HG02852 (cell line): ENCODE measurements around the gene MTRFR.
"Not testable (repeated sequence)": the region's sequence is repeated elsewhere in the genome, so short reads cannot be mapped to it uniquely, and the experiment has no call there.

Experiments
- ATAC-seq: cut with Tn5 transposase; IDR thresholded peaks from one replicate; pipeline ENCODE4 v1.9.1; 2021; ENCODE audit warnings: mild to moderate bottlenecking, moderate library complexity; ENCODE audit not compliant: unreplicated experiment

MTRFR gene

DNA sequence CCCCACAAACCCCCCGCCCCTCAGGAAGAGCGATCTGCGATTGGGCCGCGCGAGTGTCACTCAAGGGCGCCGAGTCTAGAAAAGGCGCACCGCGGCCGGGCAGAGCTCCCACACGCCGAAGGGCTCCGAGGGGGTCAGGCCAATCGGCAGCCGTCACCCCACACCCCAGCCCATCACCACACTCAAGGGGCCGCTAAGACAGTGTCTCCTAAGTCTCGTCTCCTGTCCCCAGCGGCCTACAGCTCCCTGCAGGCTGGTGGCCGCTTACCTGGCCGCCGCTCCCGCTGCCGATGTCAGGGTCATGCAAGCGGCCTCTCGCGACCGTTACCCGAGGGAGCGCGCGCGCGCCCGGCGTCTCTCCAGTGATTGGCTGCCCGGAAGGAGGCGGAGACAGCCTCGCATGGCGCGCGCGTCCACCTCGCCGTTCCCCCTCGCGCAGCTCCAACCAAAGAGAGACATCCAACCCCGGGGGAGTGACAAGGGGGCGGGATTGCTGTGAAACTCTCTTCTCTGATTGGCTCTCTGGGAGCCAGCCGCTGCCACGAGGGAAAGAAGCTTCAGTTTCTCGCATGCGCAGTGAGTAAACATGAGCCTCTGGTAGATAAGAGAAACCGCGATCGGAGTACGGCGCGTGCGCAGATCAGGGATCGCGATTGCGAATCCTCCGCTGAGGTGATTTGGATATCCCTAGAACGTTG is at the start of gene MTRFR, which contains the start of gene MPHOSPH9:
MTRFR (plus strand) TSS at position 630 of the 698 bp plus-strand sequence. CDS start 20,239 bp downstream, outside the sequence.
MPHOSPH9 (minus strand) TSS at position 335 of the 698 bp plus-strand sequence. CDS start 2,777 bp downstream, outside the sequence.
- peak; percentile 76 for ATAC-seq

DNA sequence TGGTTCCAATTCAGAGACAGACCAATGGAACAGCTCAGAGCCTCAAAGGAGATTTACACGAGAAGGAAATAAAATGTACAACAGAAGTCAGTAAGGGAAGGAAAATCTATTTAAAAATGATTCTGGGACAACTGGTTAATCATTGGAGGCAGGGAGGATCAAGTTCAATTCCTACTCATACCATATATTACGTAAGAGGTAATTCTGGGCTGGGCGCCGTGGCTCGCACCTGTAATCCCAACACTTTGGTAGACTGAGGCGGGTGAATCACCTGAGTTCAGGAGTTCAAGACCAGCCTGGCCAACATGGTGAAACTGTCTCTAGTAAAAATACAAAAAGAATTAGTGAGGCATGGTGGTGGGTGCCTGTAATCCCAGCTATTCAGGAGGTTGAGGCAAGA is 45.6 kb upstream of the MTRFR start:
- no peak for ATAC-seq

DNA sequence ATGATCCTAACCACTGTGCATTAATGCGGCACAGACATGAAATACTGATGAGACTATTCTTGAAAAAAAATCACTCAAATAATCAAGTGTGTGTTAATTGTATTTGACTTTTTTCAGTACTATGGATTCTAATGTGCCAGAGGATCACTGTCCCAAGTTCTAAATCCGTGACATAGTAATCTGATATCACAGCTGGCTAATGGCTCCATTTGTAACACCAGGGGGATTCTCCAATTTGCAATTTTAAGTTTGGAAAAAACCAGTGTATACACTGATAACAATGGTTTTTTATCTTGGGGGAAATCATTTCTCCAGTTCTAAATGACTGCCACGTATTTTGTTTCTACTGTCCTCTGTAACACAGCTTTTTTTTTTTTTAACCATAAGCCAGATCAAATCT is 33.3 kb upstream of the MTRFR start:
- no peak for ATAC-seq

DNA sequence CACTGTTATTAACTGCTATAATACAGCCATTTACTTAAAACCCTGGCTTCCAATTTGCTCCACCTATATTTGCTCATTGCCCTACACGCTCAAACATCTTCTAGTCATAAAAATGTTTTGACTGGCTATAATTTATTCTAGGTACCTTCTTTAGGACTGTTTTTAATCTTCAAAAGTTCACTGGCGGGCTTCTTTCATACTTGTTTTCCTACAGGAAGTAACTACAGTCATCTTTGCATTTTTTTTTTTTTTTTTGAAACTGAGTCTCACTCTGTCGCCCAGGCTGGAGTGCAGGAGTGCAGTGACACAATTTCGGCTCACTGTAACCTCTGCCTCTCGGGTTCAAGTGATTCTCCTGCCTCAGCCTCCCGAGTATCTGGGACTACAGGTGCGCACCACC is 32.8 kb upstream of the MTRFR start:
- ATAC-seq, result no peak

DNA sequence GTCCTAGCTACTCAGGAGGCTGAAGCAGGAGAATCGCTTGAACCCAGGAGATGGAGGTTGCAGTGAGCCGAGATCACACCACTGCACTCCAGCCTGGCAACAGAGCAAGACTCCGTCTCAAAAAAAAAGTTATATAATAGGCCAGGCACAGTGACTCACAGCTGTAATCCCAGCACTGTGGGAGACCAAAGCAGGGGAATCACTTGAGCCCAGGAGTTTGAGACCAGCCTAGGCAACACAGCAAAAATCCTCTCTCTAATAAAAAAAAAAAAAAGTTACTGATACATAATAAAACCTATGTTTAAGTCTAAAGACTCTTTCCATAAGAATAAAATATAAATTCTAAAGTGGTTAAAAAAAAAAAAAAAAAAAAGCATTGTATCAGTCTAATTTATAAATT is 26.4 kb upstream of the MTRFR start:
- ATAC-seq, result not testable (repeated sequence)

DNA sequence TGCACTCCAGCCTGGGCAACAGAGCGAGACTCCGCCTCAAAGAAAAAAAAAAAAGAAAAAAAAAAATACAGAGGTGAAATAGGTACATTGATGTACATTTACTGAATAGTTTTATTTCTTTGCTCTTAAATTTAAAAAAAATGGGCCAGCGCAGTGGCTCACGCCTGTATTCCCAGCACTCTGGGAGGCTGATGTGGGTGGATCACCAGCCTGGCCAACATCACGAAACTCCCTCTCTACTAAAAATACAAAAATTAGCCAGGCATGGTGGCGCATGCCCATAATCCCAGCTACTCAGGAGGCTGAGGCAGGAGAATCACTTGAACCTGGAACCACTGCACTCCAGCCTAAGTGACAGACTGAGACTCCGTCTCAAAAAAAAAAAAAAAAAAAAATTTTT is 25.4 kb upstream of the MTRFR start:
- ATAC-seq, result not testable (repeated sequence)

DNA sequence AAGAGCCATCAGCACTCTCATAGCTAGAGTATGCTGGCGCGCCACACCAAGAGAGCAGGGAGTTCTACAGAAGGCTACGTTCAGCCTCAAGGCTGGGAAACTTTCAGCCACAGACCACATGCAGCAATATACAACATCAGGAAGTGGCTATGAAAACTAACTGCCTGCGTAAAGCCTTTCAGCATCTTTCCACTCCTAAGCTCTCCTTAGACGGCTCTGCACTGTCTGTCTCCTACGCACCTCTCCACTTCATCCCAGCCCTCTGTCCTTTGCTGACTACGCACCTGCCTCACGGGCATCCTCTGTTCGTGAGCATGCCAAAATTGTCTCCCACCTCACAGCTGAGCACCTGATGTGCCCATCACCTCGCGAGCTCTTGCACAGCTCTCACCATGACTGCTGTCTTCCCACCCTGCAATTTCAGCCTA is 10.0 kb upstream of the MTRFR start:
- peak; percentile 81 for ATAC-seq

DNA sequence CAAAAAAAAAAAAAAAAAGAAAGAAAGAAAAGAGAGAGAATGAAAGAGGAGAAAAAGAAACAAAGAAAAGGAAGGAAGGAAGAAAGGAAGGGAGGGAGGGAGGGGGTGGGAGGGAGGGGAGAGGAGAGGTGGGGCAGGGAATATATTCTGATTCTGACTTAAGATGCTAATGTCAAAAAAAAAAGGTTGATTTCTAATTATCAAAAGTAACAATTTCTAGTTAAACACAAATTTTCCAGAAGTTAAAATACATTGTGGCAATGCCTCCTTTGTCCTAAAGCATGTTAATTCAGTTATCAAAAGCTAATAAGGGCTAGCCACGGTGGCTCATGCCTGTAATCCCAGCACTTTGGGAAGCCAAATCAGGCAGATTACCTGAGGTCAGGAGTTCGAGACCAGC is 7.8 kb upstream of the MTRFR start:
- no peak for ATAC-seq

DNA sequence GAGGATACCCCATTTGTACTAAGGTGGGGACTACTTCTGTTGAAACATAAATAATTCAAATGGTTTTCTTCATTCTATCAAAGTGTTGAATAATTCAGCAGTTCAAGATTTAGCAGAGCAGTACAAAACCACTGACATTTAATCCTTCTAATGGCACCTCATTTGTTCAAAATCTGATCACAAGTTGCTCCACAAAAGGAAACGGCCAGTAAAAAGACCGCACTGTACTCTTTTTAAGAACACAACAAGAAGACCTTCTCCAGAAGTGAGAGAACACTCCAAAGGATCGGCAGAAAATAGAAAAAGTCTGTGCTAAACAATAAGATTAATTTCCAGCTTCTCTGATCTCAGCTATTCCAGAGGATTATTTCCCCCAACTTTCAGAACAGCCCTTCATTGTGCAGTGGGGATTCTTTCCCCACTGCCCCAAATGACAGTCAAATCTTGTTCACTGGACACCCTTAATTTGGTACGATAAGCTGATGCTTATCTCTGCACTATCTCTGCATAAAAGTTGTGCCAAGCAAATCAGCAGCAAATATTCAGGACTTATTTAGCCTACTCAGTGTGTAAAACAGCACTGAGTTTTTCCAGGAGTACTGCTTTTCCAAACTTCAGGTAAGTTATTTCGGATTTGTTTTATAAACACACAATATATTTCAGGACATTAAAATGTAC is 5.5 kb upstream of the MTRFR start:
- no peak for ATAC-seq

DNA sequence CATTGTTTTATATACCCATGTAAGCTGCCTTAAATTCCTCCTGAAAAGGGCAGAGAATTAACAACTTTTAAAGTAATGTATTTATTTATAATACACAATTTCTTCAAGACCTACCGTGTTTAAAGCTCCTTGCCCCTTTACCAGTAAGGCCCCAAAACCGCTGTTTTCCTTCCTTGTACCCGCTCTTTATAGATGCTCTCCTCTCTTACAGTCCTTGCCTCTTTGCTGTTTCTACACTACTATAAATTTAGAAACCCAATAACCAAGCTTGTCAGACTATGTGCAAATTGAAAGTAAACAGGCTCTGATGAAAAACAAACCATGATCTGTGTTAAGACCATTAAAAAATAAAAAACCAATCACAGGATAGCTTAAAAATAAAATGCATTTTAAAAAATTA is 4.2 kb upstream of the MTRFR start:
- no peak for ATAC-seq

DNA sequence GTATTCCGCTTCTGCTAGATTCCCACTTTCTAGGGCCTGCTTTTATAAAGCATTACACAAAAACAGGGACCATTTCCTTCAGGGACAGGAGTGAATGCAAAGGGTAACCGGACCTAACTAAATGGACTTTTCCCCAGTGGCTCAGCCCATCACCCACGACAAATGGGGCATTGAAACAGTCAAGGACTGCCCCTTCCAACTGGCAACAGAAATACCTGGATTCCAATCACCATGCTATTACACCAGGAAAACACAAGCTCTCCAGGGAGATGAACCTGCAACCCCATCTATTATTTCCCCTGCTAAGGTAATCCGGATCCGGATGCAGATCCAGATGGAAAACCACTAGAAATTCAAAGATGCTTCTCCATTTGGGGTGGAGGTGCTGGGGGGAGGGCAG is 1.3 kb upstream of the MTRFR start:
- ATAC-seq, result no peak

DNA sequence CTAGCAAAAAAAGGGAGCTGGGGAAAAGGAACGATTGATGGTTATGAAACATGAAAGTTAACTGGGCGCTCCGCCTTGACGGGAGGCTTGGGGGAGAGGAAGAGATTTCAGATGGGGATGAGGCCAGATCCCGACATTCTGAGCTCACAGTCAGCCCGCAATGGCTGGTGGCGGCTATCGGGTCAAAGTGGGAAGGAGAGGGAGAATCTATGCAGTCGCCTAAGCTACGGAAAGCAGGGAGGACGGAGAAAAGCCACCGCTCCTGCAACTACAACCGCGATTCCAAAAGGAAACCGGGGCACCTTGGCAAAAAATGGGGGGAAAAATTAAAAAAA is 797 bp upstream of the MTRFR start:
- no peak for ATAC-seq

DNA sequence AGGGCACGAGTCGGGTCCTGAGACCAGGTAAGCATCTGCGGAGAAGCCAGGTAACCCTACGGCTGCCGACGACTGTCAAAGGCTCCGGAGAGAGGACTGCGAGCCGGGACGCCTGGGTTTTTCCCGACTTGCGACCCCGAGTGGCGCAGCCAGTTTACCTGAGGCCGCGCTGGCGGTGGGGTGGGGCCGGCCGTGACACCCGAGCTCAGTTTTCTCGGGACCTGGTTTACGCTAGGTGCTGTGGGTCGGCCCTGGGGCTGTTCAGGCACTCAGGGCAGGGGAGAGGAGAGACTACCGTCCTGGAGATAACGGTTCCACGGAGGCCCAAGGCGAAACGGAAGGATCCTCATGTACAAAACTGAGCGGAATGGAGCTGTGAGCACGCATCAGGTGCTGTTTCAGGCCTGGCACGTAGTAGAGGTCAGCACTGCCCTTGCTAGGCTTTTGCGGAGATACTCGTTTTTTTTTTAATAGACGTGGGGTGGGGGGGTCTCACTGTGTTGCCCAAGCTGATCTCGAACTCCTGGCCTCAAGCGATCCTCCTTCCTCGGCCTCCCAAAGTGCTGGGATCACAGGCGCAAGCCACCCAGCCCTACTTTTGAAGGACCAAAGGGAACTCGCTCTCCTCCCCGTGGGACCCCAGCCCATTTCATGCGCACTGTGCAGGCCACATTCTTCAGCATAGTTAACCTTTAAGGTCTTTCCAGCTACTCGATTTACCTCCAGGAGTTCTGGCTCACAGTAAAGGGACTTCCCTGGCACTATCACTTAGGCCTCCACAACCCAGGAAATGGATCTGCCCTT is 471 bp downstream of the MTRFR start:
- ATAC-seq, result peak; percentile 7

DNA sequence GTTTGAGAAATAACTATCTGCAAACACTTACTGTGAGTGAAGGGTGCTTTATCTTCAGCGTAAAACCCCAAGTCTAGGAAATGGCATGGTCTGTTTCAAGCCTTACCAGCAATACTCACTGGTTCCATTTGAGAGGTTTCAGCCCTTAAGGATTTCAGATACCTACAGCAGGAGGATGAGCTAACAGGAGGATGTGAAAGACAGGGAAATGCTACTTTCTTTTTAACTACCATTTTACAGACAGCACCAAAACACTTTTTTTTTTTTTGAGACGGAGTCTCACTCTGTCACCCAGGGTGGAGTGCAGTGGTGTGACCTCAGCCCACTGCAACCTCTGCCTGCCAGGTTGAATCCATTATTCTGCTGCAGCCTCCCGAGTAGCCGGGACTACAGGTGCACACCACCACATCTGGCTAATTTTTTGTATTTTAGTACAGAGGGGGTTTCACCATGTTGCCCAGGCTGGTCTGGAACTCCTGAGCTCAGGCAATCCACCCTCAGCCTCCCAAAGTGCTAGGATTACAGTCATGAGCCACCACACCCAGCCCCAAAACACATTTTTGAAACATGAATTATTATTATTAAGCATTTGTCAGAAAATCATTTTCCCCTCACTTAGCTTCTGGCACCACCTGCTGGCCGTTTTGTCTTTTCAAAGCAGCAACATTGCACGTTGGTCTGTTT is 4.6 kb downstream of the MTRFR start:
- ATAC-seq, result no peak

DNA sequence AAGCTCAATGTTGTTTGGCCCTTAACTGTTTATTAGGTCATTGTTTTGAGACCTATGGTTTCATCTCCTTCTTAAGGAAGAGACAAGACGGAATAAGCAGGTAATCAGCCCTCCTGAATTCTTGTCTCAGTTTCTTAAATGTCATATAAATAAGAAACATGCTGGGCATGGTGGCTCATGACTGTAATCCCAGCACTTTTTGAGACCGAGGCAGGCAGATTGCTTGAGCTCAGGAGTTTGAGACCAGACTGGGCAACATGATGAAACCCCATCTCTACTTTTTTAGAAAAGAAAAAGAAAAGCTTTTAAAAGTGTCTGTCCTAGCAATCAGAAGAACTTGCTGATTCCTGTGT is 5.1 kb downstream of the MTRFR start:
- ATAC-seq, result no peak

DNA sequence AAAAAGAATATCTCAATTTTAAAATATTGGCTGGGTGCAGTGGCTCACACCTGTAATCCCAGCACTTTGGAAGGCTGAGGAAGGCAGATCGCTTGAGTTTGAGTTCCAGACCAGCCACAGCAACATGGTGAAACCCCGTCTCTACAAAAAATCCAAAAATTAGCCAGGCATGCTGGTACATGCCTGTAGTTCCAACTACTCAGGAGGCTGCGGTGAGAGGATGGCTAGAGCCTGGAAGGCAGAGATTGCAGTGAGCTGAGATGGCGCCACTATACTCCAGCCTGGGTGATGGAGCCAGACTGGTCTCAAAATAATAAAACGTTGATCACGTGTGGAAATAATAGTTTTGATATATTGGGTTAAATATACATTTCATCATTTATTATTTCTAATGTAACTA is 5.7 kb downstream of the MTRFR start:
- no peak for ATAC-seq

DNA sequence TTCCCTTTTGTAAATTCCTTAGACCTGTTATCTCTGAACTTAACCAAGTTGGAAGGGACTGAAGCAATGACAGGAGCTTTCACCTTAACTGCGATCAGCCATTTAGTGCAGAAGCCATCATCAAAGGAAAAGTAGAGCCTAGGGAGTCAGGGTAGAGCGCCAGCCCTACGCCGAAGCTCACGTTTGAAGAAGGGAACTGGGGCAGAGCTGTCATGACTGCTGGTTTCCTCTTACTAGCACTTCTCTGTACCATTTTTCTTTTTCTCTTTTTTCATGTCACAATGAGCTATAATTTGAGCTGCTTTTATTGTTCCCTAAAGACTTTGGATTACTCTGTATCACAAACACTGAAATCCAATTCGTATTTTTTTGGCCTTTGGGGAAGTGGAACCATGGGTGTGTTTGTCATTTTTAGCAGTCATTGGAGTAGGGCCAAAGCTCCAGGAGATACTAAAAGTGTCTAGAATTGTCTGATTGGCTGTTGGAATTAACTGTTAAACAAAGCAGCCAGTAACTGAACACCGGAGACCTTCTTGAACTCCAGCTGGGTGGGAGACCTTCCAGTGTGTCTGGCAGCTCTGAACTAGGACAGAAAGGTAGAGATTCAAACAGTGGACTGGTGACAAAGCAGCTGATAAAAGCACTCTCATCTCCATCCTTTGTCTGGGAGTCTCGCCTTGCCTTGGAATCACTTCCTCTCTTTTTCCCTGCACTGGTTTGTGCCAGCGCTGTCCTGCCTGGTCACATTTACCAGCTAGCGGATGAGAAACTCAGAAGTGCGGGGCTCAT is 9.1 kb downstream of the MTRFR start:
- ATAC-seq, result no peak

DNA sequence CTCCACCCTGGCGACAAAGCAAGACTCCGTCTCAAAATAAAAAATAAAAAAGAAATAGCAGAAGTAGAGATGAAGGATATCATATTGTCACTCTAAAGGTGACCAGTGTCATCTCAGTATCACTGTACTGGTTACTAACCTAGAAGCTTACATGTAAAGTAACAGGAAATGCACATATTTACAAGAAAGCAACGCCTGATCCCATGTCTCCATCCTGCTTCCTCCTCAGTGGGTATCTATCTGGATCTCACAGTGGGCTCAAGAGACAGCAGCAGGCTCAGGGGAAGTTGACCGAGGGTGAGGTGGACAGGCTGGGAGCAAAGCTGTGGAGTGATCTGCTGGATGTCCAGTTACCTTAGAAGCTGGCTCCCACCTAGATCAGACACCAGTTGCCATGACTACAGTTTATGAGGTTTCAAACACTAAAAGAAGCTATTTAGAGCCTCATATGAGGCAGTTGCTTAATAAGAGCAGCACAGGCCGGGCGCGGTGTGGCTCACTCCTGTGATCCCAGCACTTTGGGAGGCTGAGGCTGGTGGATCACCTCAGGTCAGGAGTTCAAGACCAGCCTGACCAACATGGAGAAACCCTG is 10.5 kb downstream of the MTRFR start:
- ATAC-seq, result no peak

DNA sequence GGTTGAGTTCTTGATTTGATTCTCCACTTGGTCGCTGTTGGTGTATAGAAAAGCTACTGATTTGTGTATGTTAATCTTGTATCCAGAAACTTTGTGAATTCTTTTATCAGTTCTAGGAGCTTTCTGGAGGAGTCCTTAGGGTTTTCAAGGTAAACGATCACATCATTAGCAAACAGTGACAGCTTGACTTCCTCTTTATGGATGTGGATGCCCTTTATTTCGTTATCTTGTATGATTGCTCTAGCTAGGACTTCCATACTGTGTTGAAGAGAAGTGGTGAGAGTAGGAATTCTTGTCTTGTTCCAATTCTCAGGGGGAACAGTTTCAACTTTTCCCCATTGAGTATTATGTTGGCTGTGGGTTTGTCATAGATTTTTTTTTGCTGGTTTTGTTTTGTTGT is 12.4 kb downstream of the MTRFR start:
- ATAC-seq, result no peak

DNA sequence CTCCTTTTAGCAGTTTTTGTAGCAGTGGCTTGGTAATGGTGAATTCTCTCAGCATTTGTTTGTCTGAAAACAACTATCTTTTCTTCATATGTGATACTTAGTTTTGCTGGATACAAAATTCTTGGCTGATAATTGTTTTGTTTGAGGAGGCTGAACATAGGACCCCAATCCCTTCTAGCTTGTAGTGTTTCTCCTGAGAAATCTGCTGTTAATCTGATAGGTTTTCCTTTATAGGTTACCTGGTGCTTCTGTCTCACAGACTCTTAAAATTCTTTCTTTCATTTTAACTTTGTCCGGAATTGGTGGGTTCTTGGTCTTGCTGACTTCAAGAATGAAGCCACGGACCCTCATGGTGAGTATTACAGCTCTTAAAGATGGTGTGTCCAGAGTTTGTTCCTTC is 14.9 kb downstream of the MTRFR start:
- ATAC-seq, result not testable (repeated sequence)
